CD4-positive, alpha-beta T cell treated with Interleukin-6 at 100 ng/mL for 8 hours (primary cell): ENCODE results near the gene KCNG4.
"Not testable (repeated sequence)": the region's sequence is repeated elsewhere in the genome, so short reads cannot be mapped to it uniquely, and the experiment has no call there.

ENCODE experiments used
- DNase-seq: peaks from one replicate; pipeline ENCODE4 v3.0.0-alpha.2; 2020; ENCODE audit warnings: mixed read lengths, low spot score

The KCNG4 gene

GRCh38 chr16:84205976-84206691, 33.7 kb downstream of the KCNG4 start:
- DNase-seq, result no peak

GRCh38 chr16:84205123-84205522, 34.7 kb downstream of the KCNG4 start:
- DNase-seq, result not testable (repeated sequence)

- DNase-seq, result not testable (repeated sequence)
These were observed 35.3 kb downstream of the KCNG4 start for GRCh38 chr16:84204551-84204950.

GRCh38 chr16:84199861-84200260, 40.0 kb downstream of the KCNG4 start:
- DNase-seq, result no peak

GRCh38 chr16:84199097-84199496, 40.7 kb downstream of the KCNG4 start:
- DNase-seq, result no peak

GRCh38 chr16:84198401-84198800, 41.4 kb downstream of the KCNG4 start:
- DNase-seq, result no peak

GRCh38 chr16:84197466-84198128, 42.2 kb downstream of the KCNG4 start:
- no peak for DNase-seq

- DNase-seq, result no peak
These were observed 43.0 kb downstream of the KCNG4 start for GRCh38 chr16:84196727-84197394.

- DNase-seq, result no peak
These were observed 43.7 kb downstream of the KCNG4 start for GRCh38 chr16:84196101-84196500.

- no peak for DNase-seq
These were observed 44.4 kb downstream of the KCNG4 start for GRCh38 chr16:84195201-84196093.

- DNase-seq, result peak; percentile 38
These were observed 45.2 kb downstream of the KCNG4 start for GRCh38 chr16:84194470-84195200.

- DNase-seq, result no peak
These were observed 45.8 kb downstream of the KCNG4 start for GRCh38 chr16:84194018-84194417.

GRCh38 chr16:84193480-84193879, 46.3 kb downstream of the KCNG4 start:
- DNase-seq, result no peak

GRCh38 chr16:84191466-84191865, 48.3 kb downstream of the KCNG4 start:
- DNase-seq, result no peak

- DNase-seq, result no peak
These were observed 49.0 kb downstream of the KCNG4 start, which contains the start of gene ADAD2 for GRCh38 chr16:84190731-84191388. ADAD2 (plus strand) TSS chr16:84191157; CDS start chr16:84191231, 74 bp downstream.

- peak; percentile 89 for DNase-seq
These were observed 53.0 kb downstream of the KCNG4 start, which contains the start of gene TAF1C for GRCh38 chr16:84186685-84187437. TAF1C (minus strand) TSS chr16:84187057; CDS start chr16:84184988, 2,069 bp downstream.

GRCh38 chr16:84184775-84185174, 55.0 kb downstream of the KCNG4 start:
- no peak for DNase-seq

GRCh38 chr16:84183911-84184591, 55.8 kb downstream of the KCNG4 start:
- no peak for DNase-seq

GRCh38 chr16:84183572-84183875, 56.3 kb downstream of the KCNG4 start:
- no peak for DNase-seq
